ENCODE measurements around the gene PNO1. TPM values are rescaled to one million over a fixed set of nuclear protein-coding genes. Genes with fewer than 3 reads are reported as not detected.
A peak's percentile ranks its signal among the peaks of the same experiment; 100 is the strongest.

The PNO1 gene
- total and polyA plus RNA-seq, 10 of the 15 experiments (the other 5 are each of a cell fraction or from before 2014, with no cell fraction given) = 9.7 to 60.2 (median 30.3) TPM

- peak in 1 of 2 experiments; percentile 58; a peak in 2 of 4 replicates for TF ChIP-seq IKZF2 (IDR thresholded peaks at IDR 0.05)
- TF ChIP-seq MTA3 (IDR thresholded peaks at IDR 0.05; ENCODE audit: borderline replicate concordance, low read length) = peak; percentile 80; the same call in 1 of the 2 replicates
- peak; percentile 83 for TF ChIP-seq MEF2B (IDR thresholded peaks at IDR 0.05; ENCODE audit: partially characterized antibody, poor library complexity, severe bottlenecking)
- TF ChIP-seq POU2F2 (IDR thresholded peaks at IDR 0.05; ENCODE audit: borderline replicate concordance, low read depth, low read length) = peak; percentile 84; the same call in 1 of the 3 replicates
- TF ChIP-seq ZNF217 (IDR thresholded peaks at IDR 0.05) = peak; percentile 70; the same call in 1 of the 2 replicates
- peak; percentile 93 for TF ChIP-seq ATF7 (IDR thresholded peaks at IDR 0.05; ENCODE audit: low read depth)
- TF ChIP-seq ZNF274 (IDR thresholded peaks at IDR 0.05; ENCODE audit: insufficient read depth, insufficient read length) = no peak
- 0 out of 2 replicates have a peak, but pooled peaks have one; percentile 29 for TF ChIP-seq TBL1XR1 (IDR thresholded peaks at IDR 0.05; ENCODE audit: low read depth, low read length)
- 0 out of 2 replicates have a peak, but pooled peaks have one; percentile 10 for TF ChIP-seq BCL11A (IDR thresholded peaks at IDR 0.05; ENCODE audit: low read depth, low read length)
- TF ChIP-seq MEF2A (IDR thresholded peaks at IDR 0.05; ENCODE audit: insufficient read depth, low read depth, low read length) = peak; percentile 94
- no peak for TF ChIP-seq GABPA (IDR thresholded peaks at IDR 0.05; ENCODE audit: low read depth)
Observed at GRCh38 chr2:68214381-68214780, 56.7 kb downstream of the PNO1 start (continued).

DNA sequence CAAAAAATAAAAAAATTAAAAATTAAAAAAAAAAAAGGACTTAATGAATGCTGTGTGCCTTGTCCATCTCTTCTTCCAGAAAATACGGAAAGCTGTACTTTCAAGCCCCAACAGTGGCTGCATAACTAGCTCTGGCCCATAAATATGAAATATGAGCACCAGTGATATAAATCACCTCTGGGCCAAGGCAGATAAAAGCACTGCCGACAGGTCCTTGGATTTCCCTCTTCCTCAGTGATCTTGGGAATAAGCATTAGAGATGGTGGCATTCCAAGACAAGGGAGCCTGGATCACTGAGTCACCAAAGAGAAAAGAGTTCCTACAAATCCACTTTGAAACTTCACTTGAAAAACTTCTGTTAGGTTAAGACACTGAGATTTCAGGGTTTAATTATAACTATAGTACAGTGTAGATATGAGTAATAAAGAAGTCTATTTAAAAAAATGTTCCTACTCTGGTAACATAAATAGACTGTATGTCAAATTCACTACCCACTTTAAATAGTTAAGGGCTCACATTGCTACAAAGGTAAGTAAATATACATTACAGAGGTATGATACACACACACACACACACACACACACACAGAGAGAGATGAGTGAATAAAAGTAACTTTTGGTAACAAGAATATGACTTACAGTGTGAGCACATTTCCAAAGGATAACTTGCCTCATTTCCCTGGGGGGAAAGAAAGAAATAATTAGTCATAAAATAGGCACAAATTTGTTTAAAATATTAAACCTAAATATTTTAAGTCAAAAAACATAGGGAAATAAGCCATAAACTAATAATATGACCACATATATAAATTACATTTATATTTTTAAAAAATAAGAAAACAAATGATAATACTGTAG is 59.0 kb downstream of the PNO1 start:
- CTCF ChIA-PET = interaction anchor here (0.9 to 1.9 kb wide), 13 partner anchors 9 to 94 kb away, joined by 3 to 7 read pairs (median 3); no protein-coding TSS in a partner anchor
- Histone ChIP-seq H3K4me1 (ENCODE audit: control insufficient read depth, insufficient read depth, low read length) (peaks cover 50% of the 10 kb centered on the region), H3K79me2 (ENCODE audit: control insufficient read depth, insufficient read depth, low read length) (peaks cover 88% of the 10 kb centered on the region), H3K27me3 (replicated peaks in 1 of 2; ENCODE audit: control insufficient read depth in 2 of 2, insufficient read depth in 2 of 2, low read length in 1 of 2) (no peaks in the 10 kb centered on the region), H3K9ac (ENCODE audit: control insufficient read depth, insufficient read depth, low read length) (no peak overlapping the region), H3K27ac (ENCODE audit: control insufficient read depth, insufficient read depth) (peak overlapping the region; percentile 10; the same call in 1 of the 2 replicates), H2AFZ (ENCODE audit: control insufficient read depth, low read depth, low read length) (no peak overlapping the region), H3K36me3 (ENCODE audit: control insufficient read depth in 2 of 2, insufficient read depth in 2 of 2, low read length in 1 of 2) (peaks cover 0 to 5% of the 10 kb centered on the region in 2 experiments; a peak in 2 of 4 replicates), H3K9me3 (replicated peaks; ENCODE audit: control insufficient read depth, insufficient read depth, low read length) (no peaks in the 10 kb centered on the region; the same call in 1 of the 3 replicates), H3K4me3 (no peak overlapping the region), H3K4me2 (ENCODE audit: control insufficient read depth, insufficient read depth) (peak overlapping the region; percentile 79), H4K20me1 (ENCODE audit: control insufficient read depth, insufficient read depth) (no peaks in the 10 kb centered on the region)
- RAD21 ChIA-PET (ENCODE audit: unreplicated experiment) = interaction anchor here (1.1 to 1.4 kb wide), 2 partner anchors 13 to 94 kb away, joined by 4 to 6 read pairs; no protein-coding TSS in a partner anchor
- intact Hi-C loops (cut with micrococcal nuclease; ENCODE audit: unreplicated experiment) = no loop called here
- BruUV-seq (replicated peaks) = no TSS peak
- SMC1A ChIA-PET (ENCODE audit: uncharacterized antibody, unreplicated experiment) = interaction anchor here (0.7 to 1.8 kb wide), 9 partner anchors 9 to 47 kb away, joined by 3 to 11 read pairs (median 3); no protein-coding TSS in a partner anchor
- FAIRE-seq (no peak), ATAC-seq (peak; percentile 16; the same call in 1 of the 3 replicates), DNase-seq (ENCODE audit: low read depth, low spot score) (no peak)
- 80% methylated on average over 2 of the region's 2 CpGs for WGBS (ENCODE audit: insufficient coverage, insufficient replicate concordance, low lambda C conversion rate, missing lambda C conversion rate)
- in situ Hi-C loops (cut with MboI) = no loop called here
- POLR2A ChIA-PET = interaction anchor here (0.6 to 1.2 kb wide), 2 partner anchors 34 to 194 kb away, joined by 4 read pairs; no protein-coding TSS in a partner anchor
- TF ChIP-seq TCF7 (IDR thresholded peaks at IDR 0.05; ENCODE audit: borderline replicate concordance) (peak; percentile 14; the same call in 1 of the 2 replicates), CHD4 (IDR thresholded peaks at IDR 0.05) (no peak), EP300 (IDR thresholded peaks at IDR 0.05; ENCODE audit: borderline replicate concordance in 1 of 2, control insufficient read depth in 1 of 2, low read depth in 2 of 2, low read length in 2 of 2) (no peak), POU2F2 (IDR thresholded peaks at IDR 0.05; ENCODE audit: borderline replicate concordance, low read depth, low read length) (no peak), ZSCAN29 (IDR thresholded peaks at IDR 0.05) (no peak)
- TF ChIP-seq, protein P1, sequence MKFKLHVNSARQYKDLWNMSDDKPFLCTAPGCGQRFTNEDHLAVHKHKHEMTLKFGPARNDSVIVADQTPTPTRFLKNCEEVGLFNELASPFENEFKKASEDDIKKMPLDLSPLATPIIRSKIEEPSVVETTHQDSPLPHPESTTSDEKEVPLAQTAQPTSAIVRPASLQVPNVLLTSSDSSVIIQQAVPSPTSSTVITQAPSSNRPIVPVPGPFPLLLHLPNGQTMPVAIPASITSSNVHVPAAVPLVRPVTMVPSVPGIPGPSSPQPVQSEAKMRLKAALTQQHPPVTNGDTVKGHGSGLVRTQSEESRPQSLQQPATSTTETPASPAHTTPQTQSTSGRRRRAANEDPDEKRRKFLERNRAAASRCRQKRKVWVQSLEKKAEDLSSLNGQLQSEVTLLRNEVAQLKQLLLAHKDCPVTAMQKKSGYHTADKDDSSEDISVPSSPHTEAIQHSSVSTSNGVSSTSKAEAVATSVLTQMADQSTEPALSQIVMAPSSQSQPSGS (IDR thresholded peaks at IDR 0.05; ENCODE audit: low read length) = peak; percentile 69; the same call in 1 of the 2 replicates
- TF ChIP-seq, protein P2, sequence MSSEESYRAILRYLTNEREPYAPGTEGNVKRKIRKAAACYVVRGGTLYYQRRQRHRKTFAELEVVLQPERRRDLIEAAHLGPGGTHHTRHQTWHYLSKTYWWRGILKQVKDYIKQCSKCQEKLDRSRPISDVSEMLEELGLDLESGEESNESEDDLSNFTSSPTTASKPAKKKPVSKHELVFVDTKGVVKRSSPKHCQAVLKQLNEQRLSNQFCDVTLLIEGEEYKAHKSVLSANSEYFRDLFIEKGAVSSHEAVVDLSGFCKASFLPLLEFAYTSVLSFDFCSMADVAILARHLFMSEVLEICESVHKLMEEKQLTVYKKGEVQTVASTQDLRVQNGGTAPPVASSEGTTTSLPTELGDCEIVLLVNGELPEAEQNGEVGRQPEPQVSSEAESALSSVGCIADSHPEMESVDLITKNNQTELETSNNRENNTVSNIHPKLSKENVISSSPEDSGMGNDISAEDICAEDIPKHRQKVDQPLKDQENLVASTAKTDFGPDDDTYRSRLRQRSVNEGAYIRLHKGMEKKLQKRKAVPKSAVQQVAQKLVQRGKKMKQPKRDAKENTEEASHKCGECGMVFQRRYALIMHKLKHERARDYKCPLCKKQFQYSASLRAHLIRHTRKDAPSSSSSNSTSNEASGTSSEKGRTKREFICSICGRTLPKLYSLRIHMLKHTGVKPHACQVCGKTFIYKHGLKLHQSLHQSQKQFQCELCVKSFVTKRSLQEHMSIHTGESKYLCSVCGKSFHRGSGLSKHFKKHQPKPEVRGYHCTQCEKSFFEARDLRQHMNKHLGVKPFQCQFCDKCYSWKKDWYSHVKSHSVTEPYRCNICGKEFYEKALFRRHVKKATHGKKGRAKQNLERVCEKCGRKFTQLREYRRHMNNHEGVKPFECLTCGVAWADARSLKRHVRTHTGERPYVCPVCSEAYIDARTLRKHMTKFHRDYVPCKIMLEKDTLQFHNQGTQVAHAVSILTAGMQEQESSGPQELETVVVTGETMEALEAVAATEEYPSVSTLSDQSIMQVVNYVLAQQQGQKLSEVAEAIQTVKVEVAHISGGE (CRISPR knock-in tag; IDR thresholded peaks at IDR 0.05) = no peak

Measured in GM12878 (cell line).